HG03354 (cell line): Measurements from ENCODE around the gene MSX2.
"Not testable (repeated sequence)": the region's sequence is repeated elsewhere in the genome, so short reads cannot be mapped to it uniquely, and the experiment has no call there.

Experiments used
- ATAC-seq: cut with Tn5 transposase; IDR thresholded peaks from one replicate; pipeline ENCODE4 v1.9.1; 2021; ENCODE audit warnings: mild to moderate bottlenecking; ENCODE audit not compliant: unreplicated experiment, poor library complexity, severe bottlenecking

MSX2 gene

DNA sequence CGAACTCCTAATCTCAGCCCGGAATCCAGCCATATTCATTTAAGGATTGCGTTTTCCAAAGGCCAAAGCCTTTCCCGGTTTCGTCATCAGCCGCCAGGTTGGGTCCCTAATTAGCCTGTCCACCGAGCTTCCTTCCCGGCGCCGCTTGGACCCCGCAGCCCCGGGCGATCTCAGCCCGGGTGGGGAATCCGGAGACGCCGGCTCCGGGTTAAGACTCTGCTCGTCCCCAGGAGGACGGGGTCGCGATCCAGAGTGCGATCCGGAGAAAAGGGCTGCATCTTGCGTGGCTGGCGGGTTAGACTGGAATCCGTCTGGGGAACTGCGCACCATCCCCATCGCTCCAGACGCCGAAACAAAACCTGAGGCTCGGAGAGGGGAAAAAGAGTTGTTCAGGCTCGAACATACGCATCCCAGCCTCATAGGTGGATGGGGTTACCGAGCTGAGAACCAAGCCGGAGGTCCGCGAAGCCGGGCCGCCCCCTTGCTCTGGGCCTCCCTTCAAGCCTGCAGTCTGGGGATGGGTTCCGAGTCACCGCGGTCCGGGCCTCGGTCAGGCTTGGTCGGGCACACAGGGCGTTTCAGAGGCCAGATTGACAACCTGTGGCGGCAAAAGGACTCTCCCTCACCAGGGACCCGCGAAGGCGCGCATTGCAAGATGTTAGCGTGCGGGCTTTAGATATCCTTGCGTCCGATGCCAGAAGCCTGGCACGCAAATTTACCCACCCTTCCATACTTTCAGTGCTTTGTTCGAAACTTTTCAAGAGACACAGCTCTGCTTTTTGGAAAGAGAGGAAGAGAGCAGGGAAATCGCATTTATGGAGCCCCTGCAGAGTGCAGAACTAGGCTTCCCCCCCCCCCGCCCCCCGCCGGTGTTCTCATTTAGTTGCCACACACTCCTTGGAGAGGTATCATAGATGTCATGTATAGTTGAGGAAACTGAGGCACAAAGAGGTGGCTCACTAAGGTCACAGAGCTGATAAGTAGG is 7.9 kb downstream of the MSX2 start:
- ATAC-seq: no peak

GRCh38 chr5:174733091-174733690 is 8.8 kb downstream of the MSX2 start:
- ATAC-seq: no peak

- no peak for ATAC-seq
Observed at GRCh38 chr5:174733836-174734235, 9.5 kb downstream of the MSX2 start.

GRCh38 chr5:174734571-174735497 is 10.5 kb downstream of the MSX2 start:
- ATAC-seq: no peak

DNA sequence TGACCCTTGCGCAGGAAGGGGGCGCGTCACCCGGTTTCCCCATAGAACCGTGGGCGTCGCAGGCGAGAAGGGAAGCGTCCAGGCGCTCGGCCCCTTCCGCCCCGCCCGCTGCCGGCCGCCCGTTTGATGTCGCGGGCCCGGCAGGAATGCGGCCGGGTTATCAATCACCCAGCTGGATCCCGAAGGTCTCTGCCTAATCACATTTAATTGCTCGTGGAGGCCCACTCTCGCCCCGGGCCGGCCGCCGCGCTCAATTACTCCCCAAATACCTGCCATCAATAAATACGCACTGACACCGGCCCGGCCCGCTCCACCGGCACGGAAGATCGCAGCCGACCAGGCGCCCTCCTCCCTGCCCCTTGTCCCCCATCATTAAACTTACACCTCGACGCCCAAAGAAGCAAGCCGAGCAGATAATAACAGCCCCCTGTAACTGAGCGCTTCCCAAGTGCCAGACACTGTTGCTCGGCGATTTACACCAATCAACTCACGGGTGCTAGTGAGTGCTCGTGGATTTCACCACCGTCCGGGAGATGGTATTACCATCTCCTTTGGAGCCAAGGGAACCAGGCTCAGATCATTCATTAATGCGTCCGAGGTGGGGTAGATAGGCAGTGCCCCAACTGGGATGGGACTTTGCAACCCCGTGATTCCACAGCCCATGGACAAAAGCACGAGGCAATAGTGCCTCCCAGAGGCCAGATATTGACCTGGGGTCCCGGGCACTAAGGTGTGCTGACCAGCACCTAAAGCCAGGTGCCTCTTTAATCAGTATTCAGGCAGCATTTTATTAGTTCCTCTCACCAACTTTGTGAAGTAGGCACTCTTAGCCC is 11.3 kb downstream of the MSX2 start:
- ATAC-seq: no peak

DNA sequence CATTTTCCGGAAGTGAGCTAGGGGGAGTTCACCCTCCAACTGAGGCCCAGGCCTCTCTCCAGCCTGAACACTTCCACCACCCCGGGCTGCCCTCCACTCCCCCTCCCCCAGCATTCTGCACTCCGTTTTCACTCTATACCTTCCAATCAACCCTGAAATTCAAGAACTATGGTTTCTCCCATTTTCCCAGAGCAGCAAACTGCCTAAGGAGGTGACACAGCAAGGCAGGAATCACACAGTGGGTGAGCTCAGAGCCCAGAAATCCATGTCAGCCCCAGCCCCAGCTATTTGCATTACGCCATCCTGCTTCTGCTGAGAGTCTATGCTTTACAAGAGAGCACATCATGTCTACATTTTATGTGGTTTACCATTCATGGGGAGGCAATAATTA is 11.9 kb downstream of the MSX2 start:
- ATAC-seq: no peak

DNA sequence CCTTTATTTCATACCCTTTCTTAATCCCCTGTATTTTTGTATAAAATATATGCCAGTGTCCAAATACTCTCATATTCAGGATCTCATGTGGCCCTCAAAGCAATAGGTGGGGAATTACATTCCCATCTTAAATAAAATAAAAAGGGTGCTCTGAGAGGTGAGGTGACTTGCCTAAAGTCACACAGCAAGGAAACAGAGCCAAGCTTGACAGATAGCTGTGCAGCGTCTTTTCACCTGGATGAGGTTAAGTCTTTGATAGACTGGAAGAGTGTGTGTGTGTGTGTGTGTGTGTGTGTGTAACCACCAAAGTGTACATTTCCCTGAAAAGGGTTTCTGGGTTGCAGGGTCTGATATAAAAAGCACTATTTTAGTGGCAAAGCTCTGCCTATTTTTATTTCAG is 12.4 kb downstream of the MSX2 start:
- ATAC-seq: no peak

GRCh38 chr5:174737330-174737729 is 12.9 kb downstream of the MSX2 start:
- ATAC-seq: no peak

GRCh38 chr5:174741352-174741751 is 17.0 kb downstream of the MSX2 start:
- no peak for ATAC-seq

- ATAC-seq: no peak
Observed at GRCh38 chr5:174744896-174745295, 20.5 kb downstream of the MSX2 start.

GRCh38 chr5:174745590-174746103 is 21.3 kb downstream of the MSX2 start:
- ATAC-seq: no peak

- no peak for ATAC-seq
Observed at GRCh38 chr5:174750711-174751110, 26.3 kb downstream of the MSX2 start.

DNA sequence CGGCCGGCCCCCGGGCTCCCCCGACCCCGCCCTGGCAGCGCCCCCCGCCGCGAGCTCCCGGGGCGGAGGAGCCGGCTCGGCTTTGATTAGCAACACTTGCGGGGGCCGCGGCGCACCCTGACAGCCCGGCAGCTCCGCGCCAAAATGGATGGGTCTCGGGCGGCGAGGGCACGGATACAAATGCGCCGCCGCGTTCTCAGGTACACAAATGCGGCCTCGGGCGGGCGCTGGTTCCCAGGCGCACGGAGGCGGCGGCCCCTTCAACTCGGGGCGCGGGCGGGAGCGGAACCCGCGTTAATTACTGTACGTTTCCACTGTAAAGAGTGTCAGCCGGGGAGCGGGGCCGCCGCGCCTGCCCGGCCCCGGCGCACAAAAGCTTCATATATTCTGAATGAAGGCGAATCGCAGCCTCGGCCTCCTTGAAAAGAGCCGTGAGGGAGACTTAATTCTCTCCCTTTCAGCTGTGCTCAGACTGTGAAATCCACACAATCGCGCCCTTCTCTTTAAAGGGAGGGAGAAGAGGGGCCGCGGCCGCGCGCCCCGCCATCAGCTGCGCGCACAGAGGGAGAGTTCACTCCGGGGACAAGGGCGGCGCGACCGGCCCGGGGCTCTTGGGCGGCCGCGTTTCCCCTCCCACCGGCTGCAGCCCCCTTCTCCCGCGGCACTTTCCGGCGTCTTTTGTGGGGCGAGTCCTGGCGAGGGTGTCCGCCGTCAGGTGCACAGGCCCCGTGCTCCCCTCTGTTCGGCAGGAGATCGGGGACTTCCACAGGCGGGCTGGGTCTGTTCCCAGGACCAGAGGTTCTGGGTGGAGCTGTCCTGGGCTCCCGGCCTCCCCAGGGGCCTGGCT is 27.0 kb downstream of the MSX2 start:
- no peak for ATAC-seq

GRCh38 chr5:174752121-174752520 is 27.7 kb downstream of the MSX2 start:
- no peak for ATAC-seq

- ATAC-seq: no peak
Observed at GRCh38 chr5:174755106-174755505, 30.7 kb downstream of the MSX2 start.

GRCh38 chr5:174759091-174759490 is 34.7 kb downstream of the MSX2 start:
- no peak for ATAC-seq

- no peak for ATAC-seq
Observed at GRCh38 chr5:174760721-174761120, 36.3 kb downstream of the MSX2 start.

GRCh38 chr5:174761341-174761740 is 37.0 kb downstream of the MSX2 start:
- not testable (repeated sequence) for ATAC-seq
